ENCODE measurements around the gene FKTN.

FKTN gene

DNA sequence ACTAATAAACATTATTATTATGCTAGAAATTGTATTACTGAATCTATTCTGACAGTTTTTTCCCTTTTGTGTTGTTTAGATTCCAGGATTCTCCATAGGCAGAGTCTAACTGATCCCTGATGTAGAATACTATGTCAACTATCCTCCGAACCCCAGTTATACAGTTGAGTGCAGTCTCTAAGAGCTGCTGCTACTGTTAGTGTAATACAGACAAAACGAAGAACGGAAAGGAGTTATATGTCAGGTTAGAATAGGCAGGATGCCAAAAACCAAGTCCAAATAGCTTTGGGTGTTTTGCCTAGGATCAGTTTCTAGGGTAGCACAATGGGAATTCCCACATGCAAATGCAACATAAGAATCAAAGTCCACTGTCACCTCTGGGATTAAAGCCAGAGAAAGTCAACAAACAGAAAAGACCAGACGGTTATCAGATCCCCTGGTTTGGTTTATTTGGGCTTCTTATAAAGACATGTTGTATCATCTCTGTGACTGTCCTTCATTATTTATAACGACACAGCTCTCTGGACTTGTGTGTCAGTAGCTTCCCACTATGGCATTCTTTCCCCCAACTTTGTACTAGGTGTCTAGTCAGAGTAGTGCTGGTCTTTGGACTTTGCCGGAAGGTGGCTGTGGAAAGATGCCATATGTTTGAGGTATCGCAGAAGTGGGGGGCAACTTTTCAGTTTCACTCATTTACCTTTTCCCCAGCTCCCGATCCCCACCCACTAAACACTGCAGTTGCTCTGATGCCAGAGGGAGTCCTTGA, 121.5 kb downstream of the FKTN start:
- no peak for DNase-seq

DNA sequence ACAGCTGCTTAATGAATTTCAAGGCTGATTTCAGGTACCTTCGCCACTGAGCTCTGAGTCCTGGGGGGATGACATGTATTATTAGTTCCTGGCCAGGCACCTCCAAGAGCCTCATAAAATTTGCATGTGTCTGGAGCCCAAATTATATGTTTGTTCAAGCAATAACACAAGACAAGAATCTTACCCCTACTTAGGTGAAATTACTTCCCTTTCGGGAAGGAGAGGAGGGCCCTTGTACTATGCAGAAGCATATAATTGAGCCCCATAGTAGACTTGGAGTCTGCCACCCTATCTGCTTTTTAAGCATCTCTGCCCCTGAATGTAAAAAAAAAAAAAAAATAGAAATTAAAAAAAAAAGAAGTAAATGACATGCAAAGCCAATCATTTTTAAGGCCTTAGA, 123.4 kb downstream of the FKTN start:
- DNase-seq: no peak

DNA sequence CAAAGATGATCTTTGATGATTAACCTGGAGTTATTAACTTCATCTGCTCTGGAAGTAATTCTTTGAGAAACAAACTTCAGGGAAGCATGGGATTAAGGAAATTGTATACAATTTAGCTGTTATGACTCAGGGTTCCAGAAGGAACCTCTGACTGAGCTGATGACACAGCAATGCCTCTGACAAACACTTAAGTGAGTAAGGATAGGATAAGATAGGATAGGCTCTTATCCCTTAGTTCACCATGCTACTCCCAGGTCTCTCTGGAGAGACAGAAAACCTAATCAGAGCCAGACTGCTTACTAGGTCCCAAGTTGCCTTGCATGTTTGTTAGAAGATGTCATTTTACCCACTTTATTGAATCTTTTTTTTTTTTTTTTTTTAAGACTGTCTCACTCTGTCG, 123.8 kb downstream of the FKTN start:
- no peak for DNase-seq

DNA sequence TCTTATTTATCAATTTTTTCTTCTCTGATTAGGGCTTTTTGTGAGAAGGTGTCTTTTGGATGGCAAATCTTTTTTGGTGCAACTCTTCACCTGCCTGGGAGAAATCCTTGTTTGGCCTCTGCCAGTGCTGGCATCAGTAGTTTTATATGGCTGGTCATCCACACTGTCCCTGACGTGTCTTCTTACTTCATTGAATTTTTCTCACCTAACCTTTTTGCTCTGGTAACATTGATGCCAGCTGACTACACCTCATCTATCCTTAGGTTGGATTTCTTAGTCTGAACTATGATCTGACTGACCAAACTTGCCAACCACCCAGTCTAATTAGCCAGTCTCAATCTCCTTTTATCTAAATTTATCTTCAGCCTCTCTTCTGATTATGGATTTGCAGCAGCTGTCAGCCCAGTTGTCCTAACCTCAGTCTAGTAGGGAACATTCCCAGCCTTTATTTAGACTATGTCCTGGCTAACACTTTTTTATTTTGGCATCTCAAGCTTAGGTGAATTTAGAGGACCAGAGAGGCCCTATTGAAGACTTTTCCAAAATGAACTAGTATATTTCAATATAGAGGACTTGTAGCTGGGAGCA, 125.9 kb downstream of the FKTN start:
- no peak for DNase-seq

DNA sequence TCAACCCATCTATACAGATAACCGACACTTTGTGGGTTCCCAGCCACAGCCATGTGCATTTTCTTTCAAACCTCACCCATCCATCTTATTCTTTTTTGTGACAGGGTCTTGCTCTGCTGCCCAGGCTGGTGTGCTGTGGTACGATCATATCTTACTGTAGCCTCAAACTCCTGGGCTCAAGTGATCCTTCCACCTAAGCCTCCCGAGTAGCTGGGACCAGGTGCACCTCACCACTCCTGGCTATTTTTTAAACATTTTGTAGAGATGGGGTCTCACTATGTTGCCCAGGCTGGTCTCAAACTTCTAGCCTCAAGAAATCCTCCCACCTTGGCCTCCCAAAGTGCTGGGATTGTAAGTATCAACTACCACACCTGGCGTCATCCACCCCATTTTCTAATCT, 129.0 kb downstream of the FKTN start:
- no peak for DNase-seq

All from midbrain (tissue), 1 donor.